RWPE2 (cell line): ENCODE results near the gene GINS2.

ENCODE experiments used
- ATAC-seq: fragments of 200-7000 bp; cut with Tn5 transposase; 3 replicates; pipeline ENCODE4 v1.9.1; 2021; ENCODE audit warnings: low read depth
- DNase-seq: peaks from one replicate; pipeline ENCODE4 v3.0.0-alpha.2; 2020; ENCODE audit warnings: low spot score
- H3K27ac ChIP-seq: fragments of 450-650 bp; 2 replicates; pipeline ENCODE4 v1.5.1; 2017; ENCODE audit warnings: mild to moderate bottlenecking; ENCODE audit not compliant: poor library complexity, severe bottlenecking
- H3K27me3 ChIP-seq: fragments of 250-450 bp; sonication (Bioruptor Pico); 2 replicates; pipeline ENCODE4 v1.5.1; 2021; ENCODE audit warnings: mild to moderate bottlenecking, moderate library complexity; ENCODE audit not compliant: insufficient read depth, poor library complexity, severe bottlenecking
- H3K36me3 ChIP-seq: fragments of 250-450 bp; sonication (Bioruptor Pico); 2 replicates; pipeline ENCODE4 v1.5.1; 2020; ENCODE audit warnings: low read depth, mild to moderate bottlenecking, moderate library complexity
- H3K4me1 ChIP-seq: fragments of 250-450 bp; sonication (Bioruptor Pico); 2 replicates; pipeline ENCODE4 v1.5.1; 2021; ENCODE audit warnings: mild to moderate bottlenecking, moderate library complexity; ENCODE audit not compliant: insufficient read depth, poor library complexity, severe bottlenecking
- H3K4me3 ChIP-seq: fragments of 250-450 bp; sonication (Bioruptor Pico); 2 replicates; pipeline ENCODE4 v1.5.1; 2021; ENCODE audit warnings: mild to moderate bottlenecking, moderate library complexity; ENCODE audit not compliant: severe bottlenecking
- H3K9me3 ChIP-seq: fragments of 250-450 bp; sonication (Bioruptor Pico); 2 replicates; pipeline ENCODE4 v1.5.1; 2021; ENCODE audit warnings: mild to moderate bottlenecking, moderate library complexity; ENCODE audit not compliant: severe bottlenecking
- TF ChIP-seq, protein P1 (sequence below): fragments of 450-650 bp; IDR thresholded peaks from one replicate; pipeline ENCODE4 v1.5.1; 2017; ENCODE audit warnings: mild to moderate bottlenecking, moderate library complexity; ENCODE audit not compliant: poor library complexity, severe bottlenecking

GINS2 gene

DNA sequence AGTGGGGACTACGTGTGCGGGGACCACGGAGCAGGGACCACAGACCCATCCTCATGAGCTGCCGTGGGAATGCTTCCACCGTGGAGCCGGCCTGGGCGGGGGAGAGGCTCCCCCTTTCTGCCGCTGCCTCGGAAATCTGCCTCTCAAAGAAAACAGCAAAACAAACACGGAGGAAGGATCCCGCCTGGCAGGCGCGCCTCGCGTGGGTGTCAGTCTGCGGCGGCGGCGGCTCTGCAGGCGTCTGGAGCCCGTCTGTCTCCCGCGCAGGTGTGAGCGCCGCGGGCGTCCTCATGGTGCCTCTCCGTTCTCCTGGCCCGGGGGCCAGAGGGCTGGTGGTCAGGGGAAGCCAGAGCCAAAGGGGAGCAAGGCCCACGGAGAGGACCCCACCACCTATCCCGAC is 48.2 kb downstream of the GINS2 start:
- no peaks in the 10 kb centered on the region for H3K9me3 ChIP-seq
- H3K4me3 ChIP-seq = no peak overlapping the region
- TF ChIP-seq, protein P1, sequence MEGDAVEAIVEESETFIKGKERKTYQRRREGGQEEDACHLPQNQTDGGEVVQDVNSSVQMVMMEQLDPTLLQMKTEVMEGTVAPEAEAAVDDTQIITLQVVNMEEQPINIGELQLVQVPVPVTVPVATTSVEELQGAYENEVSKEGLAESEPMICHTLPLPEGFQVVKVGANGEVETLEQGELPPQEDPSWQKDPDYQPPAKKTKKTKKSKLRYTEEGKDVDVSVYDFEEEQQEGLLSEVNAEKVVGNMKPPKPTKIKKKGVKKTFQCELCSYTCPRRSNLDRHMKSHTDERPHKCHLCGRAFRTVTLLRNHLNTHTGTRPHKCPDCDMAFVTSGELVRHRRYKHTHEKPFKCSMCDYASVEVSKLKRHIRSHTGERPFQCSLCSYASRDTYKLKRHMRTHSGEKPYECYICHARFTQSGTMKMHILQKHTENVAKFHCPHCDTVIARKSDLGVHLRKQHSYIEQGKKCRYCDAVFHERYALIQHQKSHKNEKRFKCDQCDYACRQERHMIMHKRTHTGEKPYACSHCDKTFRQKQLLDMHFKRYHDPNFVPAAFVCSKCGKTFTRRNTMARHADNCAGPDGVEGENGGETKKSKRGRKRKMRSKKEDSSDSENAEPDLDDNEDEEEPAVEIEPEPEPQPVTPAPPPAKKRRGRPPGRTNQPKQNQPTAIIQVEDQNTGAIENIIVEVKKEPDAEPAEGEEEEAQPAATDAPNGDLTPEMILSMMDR = no peak
- no peak for ATAC-seq
- H3K4me1 ChIP-seq = peaks cover 18% of the 10 kb centered on the region
- no peaks in the 10 kb centered on the region for H3K27me3 ChIP-seq
- no peak overlapping the region for H3K27ac ChIP-seq
- no peak for DNase-seq
- no peaks in the 10 kb centered on the region for H3K36me3 ChIP-seq

DNA sequence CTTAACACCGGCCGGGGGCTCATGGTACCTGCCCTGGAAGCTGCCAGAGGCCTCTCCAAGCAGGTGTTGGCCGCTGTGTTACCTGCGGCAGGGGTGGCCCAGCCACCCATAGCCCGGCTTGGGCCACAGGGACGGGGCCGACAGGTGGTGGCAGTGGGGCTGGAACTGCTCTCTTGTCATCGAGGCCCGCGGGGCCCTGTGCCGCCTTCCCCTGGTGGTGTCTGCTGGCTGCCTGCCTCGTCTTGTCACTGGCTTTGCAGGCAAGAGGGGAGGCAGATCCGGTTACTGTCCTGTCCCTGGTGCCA is 48.5 kb downstream of the GINS2 start:
- Histone ChIP-seq H3K4me1 (peaks cover 18% of the 10 kb centered on the region), H3K27ac (no peak overlapping the region), H3K36me3 (no peaks in the 10 kb centered on the region), H3K9me3 (no peaks in the 10 kb centered on the region), H3K27me3 (no peaks in the 10 kb centered on the region), H3K4me3 (no peak overlapping the region)
- ATAC-seq = no peak
- TF ChIP-seq, protein P1 = no peak
- no peak for DNase-seq

DNA sequence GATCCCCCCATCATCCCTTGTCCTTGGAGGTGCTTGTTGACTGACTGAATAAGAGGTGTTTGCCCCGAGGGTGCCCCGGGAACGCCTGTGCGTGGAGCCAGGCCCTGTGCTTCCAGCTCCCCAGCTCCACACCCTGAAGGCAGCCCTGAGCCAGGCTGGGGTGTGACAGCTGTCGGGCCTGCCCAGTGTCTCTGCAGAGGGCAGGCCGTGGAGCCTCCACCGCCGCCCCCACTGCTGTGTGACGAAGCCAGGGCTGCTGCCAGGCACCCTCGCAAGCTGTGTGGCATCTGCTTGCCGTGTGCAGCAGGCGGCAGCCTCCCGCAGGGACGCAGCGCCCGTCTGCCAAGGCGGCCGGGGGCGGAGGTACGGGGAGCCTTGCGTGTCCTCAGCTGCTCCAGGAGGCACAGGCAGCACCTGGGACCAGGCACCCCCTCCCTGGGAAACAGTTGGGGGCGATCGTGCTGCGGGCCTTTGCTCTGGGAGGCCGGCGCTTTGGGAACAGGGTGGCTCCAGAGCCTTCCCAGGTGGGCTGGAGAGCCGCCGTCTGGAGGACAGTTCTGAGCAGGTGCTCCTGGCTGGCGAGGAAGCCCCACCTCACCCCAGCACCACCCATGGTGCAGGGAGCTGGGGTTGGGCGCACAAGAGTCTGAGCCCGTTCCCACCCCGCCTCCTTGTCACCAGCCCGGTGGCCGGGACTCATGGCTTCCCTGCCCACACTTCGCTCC is 49.1 kb downstream of the GINS2 start:
- Histone ChIP-seq H3K36me3 (no peaks in the 10 kb centered on the region), H3K27me3 (no peaks in the 10 kb centered on the region), H3K9me3 (no peaks in the 10 kb centered on the region), H3K27ac (no peak overlapping the region), H3K4me3 (no peak overlapping the region), H3K4me1 (peaks cover 16% of the 10 kb centered on the region)
- TF ChIP-seq, protein P1 = no peak
- ATAC-seq (0 out of 3 replicates have a peak, but pooled peaks have one; percentile 5), DNase-seq (no peak)

DNA sequence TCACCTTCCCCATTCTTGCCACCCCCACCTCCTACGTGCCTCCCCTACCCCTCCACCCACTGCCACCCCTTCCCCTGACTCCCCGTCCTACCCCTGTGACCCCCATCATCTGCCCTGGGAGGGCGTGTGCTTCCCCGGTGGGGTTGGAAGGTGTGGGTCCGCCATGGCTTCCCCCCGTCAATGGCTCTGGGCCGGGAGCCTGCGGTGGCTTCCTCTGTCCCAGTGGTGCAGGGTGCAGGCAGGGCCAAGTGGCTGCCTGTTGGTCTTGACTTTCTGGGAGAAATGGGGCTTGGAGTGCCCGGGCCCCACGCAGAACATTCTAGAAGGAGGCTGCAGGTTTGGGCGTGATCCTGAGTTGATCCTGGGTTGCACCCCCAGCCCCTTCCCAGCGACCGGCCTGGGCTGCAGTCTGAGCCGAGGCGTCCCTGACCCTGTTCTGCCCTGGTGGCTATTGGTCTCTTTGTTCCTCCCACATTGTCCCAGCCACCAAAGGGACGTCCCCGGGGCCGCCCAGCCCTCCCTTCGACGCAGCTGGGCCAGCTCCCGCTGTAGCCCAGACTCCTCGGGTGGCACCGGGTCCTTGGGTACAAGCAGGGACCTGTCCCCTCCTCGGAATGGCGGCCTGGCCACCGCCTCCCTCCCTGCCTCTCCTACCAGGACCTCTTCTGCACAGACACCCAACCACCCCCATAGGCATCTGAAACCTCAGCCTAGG is 49.9 kb downstream of the GINS2 start:
- Histone ChIP-seq H3K27ac (no peak overlapping the region), H3K27me3 (no peaks in the 10 kb centered on the region), H3K4me1 (peaks cover 13% of the 10 kb centered on the region), H3K4me3 (no peak overlapping the region), H3K9me3 (no peaks in the 10 kb centered on the region), H3K36me3 (no peaks in the 10 kb centered on the region)
- no peak for DNase-seq
- ATAC-seq = no peak
- TF ChIP-seq, protein P1 = no peak
